GM19438 (cell line): Measurements from ENCODE around the gene WWP2.

Source experiments
- ATAC-seq: cut with Tn5 transposase; IDR thresholded peaks from one replicate; pipeline ENCODE4 v1.9.1; 2021; ENCODE audit warnings: low read depth; ENCODE audit not compliant: unreplicated experiment

The WWP2 gene

GRCh38 chr16:69922200-69922599 lies 160.1 kb downstream of the WWP2 start:
- ATAC-seq: no peak

GRCh38 chr16:69924041-69924775 lies 162.1 kb downstream of the WWP2 start:
- no peak for ATAC-seq

- ATAC-seq: no peak
These were observed 162.7 kb downstream of the WWP2 start for GRCh38 chr16:69924777-69925191.

GRCh38 chr16:69925311-69925710 lies 163.2 kb downstream of the WWP2 start:
- no peak for ATAC-seq

- no peak for ATAC-seq
These were observed 164.1 kb downstream of the WWP2 start for GRCh38 chr16:69926241-69926640.

GRCh38 chr16:69927056-69927757 lies 165.1 kb downstream of the WWP2 start:
- no peak for ATAC-seq

GRCh38 chr16:69928856-69929400 lies 166.8 kb downstream of the WWP2 start:
- no peak for ATAC-seq

GRCh38 chr16:69929480-69929879 lies 167.3 kb downstream of the WWP2 start:
- no peak for ATAC-seq

GRCh38 chr16:69930117-69930776 lies 168.1 kb downstream of the WWP2 start:
- ATAC-seq: no peak

- no peak for ATAC-seq
These were observed 169.5 kb downstream of the WWP2 start for GRCh38 chr16:69931631-69932030.

- ATAC-seq: no peak
These were observed 170.1 kb downstream of the WWP2 start for GRCh38 chr16:69932228-69932627.

- ATAC-seq: no peak
These were observed 170.7 kb downstream of the WWP2 start for GRCh38 chr16:69932691-69933392.

- ATAC-seq: no peak
These were observed 171.9 kb downstream of the WWP2 start for GRCh38 chr16:69934044-69934443.

- ATAC-seq: no peak
These were observed 172.6 kb downstream of the WWP2 start for GRCh38 chr16:69934751-69935150.

GRCh38 chr16:69935278-69935711 lies 173.2 kb downstream of the WWP2 start:
- ATAC-seq: no peak

- ATAC-seq: no peak
These were observed 173.6 kb downstream of the WWP2 start for GRCh38 chr16:69935740-69936139.

- ATAC-seq: no peak
These were observed 174.1 kb downstream of the WWP2 start for GRCh38 chr16:69936252-69936651.

GRCh38 chr16:69936751-69937211 lies 174.6 kb downstream of the WWP2 start:
- ATAC-seq: no peak

- ATAC-seq: no peak
These were observed 175.4 kb downstream of the WWP2 start for GRCh38 chr16:69937465-69937951.
